Astrocyte of the spinal cord (primary cell): ENCODE measurements around the gene GALNT2.

Experiments
- DNase-seq: peaks from one replicate; pipeline ENCODE4 v3.0.0; 2011; ENCODE audit warnings: low read depth, low spot score
- H3K4me3 ChIP-seq: 2 replicates; pipeline ENCODE4 v1.5.1; 2011; ENCODE audit warnings: low read depth, mild to moderate bottlenecking, low read length, moderate library complexity
- CTCF ChIP-seq: IDR thresholded peaks from 2 replicates; pipeline ENCODE4 v1.5.1; 2012; ENCODE audit warnings: low read depth, mild to moderate bottlenecking, low read length, inconsistent platforms
- in situ Hi-C: cut with HindIII; loops from 2 replicates; pipeline ENCODE4 v1.10.0; 2017; ENCODE audit warnings: low sequenced_read_pairs

The GALNT2 gene

GRCh38 chr1:230205719-230206198 is 138.7 kb downstream of the GALNT2 start:
- no peak overlapping the region for H3K4me3 ChIP-seq
- TF ChIP-seq CTCF, result no peak
- in situ Hi-C loops, result no loop called here
- DNase-seq, result peak; percentile 16

- no peak for DNase-seq
- in situ Hi-C loops, result no loop called here
- TF ChIP-seq CTCF, result no peak
- H3K4me3 ChIP-seq, result no peak overlapping the region
These were observed 139.2 kb downstream of the GALNT2 start for GRCh38 chr1:230206207-230206606.

- no peak overlapping the region for H3K4me3 ChIP-seq
- in situ Hi-C loops, result no loop called here
- no peak for TF ChIP-seq CTCF
- DNase-seq, result no peak
These were observed 139.9 kb downstream of the GALNT2 start for GRCh38 chr1:230206976-230207375.

GRCh38 chr1:230207598-230207997 is 140.6 kb downstream of the GALNT2 start:
- TF ChIP-seq CTCF, result no peak
- DNase-seq, result no peak
- in situ Hi-C loops, result no loop called here
- H3K4me3 ChIP-seq, result no peak overlapping the region

GRCh38 chr1:230208619-230209261 is 141.7 kb downstream of the GALNT2 start:
- in situ Hi-C loops, result no loop called here
- TF ChIP-seq CTCF, result no peak
- DNase-seq, result no peak
- no peak overlapping the region for H3K4me3 ChIP-seq

- no peak for TF ChIP-seq CTCF
- peak; percentile 30 for DNase-seq
These were observed 143.4 kb downstream of the GALNT2 start for GRCh38 chr1:230210326-230210980.

More at GRCh38 chr1:230210326-230210980, 143.4 kb downstream of the GALNT2 start:
- in situ Hi-C loops, result no loop called here
- H3K4me3 ChIP-seq, result no peak overlapping the region
